Suprapubic skin (tissue), 4 donors: ENCODE measurements around the gene DSTYK. TPM values are rescaled to one million over a fixed set of nuclear protein-coding genes. Genes with fewer than 3 reads are reported as not detected.

Source experiments
- DNase-seq, 2 donors: peaks; one replicate each; pipeline ENCODE4 v3.0.0-alpha.2; 2019; ENCODE audit warnings: low spot score in 2 of 2
- H3K27ac ChIP-seq: fragments of 200-600 bp; sonication (generic); one replicate; pipeline ENCODE4 v1.5.1; 2019
- H3K27me3 ChIP-seq: fragments of 200-600 bp; sonication (generic); one replicate; pipeline ENCODE4 v1.5.1; 2019
- H3K36me3 ChIP-seq: fragments of 200-600 bp; sonication (generic); one replicate; pipeline ENCODE4 v1.5.1; 2019
- H3K4me1 ChIP-seq: fragments of 200-600 bp; sonication (generic); one replicate; pipeline ENCODE4 v1.5.1; 2019
- H3K4me3 ChIP-seq: fragments of 200-600 bp; sonication (generic); one replicate; pipeline ENCODE4 v1.5.1; 2019; ENCODE audit warnings: mild to moderate bottlenecking
- H3K9me3 ChIP-seq: fragments of 200-600 bp; sonication (generic); one replicate; pipeline ENCODE4 v1.5.1; 2019
- EP300 ChIP-seq: sonication (generic); formaldehyde crosslinking; IDR thresholded peaks from one replicate; pipeline ENCODE4 v1.6.1; 2017; ENCODE audit warnings: antibody characterized with exemption
- POLR2A ChIP-seq, 2 donors: fragments of 450-650 bp; IDR thresholded peaks; one replicate each; pipeline ENCODE4 v1.6.1; 2017; ENCODE audit warnings: antibody characterized with exemption in 2 of 2, mild to moderate bottlenecking in 2 of 2, moderate library complexity in 2 of 2
- POLR2AphosphoS5 ChIP-seq, 3 donors: sonication (generic); formaldehyde crosslinking; IDR thresholded peaks; one replicate each; pipeline ENCODE4 v1.6.1; 2017; ENCODE audit warnings: antibody characterized with exemption in 3 of 3
- WGBS: methylation state at CpG from one replicate; pipeline ENCODE4 v1.1.5; 2018; 5-methylcytosine and 5-hydroxymethylcytosine counted together
- total RNA-seq, 4 donors: library from RNA; depleted of rRNA; stranded (reverse); fragments of >200 nt; gene quantifications; one replicate each; pipeline ENCODE4 v1.1.0, GENCODE V29; 2016
- TF ChIP-seq, protein P1 (sequence below), 2 donors: fragments of 200-600 bp in 1 of 2; fragments of 450-650 bp in 1 of 2; sonication (generic) in 1 of 2; IDR thresholded peaks; one replicate each; pipeline ENCODE4 v1.5.1; 2016 to 2019; ENCODE audit warnings: antibody characterized with exemption in 2 of 2, mild to moderate bottlenecking in 1 of 2, moderate library complexity in 1 of 2

DSTYK gene
- total RNA-seq, 4 donors from 2014 or later, result 12.3 to 19.5 (median 17.4) TPM

DNA sequence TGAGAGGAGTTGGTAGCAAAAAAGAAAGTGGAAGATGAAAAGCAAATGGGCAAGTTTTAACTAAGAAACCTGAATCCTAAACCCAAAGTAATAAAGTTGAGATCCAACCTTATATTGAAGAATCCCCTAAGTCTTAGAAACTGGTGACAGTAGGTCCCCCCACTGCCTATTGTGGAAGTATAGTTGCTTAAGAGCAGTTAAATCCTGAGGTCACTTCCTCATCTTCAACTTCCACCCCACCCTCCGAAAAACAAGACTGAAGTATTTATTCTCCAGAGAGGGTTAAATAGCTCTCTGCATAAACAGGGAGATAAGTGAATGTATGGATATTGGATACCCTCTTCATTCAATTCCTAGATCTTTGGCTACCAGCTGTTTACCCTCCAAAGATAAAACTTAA lies 3.3 kb upstream of the DSTYK start:
- TF ChIP-seq POLR2A (IDR thresholded peaks at IDR 0.05), result no peak
- no peak for TF ChIP-seq EP300
- TF ChIP-seq, protein P1, sequence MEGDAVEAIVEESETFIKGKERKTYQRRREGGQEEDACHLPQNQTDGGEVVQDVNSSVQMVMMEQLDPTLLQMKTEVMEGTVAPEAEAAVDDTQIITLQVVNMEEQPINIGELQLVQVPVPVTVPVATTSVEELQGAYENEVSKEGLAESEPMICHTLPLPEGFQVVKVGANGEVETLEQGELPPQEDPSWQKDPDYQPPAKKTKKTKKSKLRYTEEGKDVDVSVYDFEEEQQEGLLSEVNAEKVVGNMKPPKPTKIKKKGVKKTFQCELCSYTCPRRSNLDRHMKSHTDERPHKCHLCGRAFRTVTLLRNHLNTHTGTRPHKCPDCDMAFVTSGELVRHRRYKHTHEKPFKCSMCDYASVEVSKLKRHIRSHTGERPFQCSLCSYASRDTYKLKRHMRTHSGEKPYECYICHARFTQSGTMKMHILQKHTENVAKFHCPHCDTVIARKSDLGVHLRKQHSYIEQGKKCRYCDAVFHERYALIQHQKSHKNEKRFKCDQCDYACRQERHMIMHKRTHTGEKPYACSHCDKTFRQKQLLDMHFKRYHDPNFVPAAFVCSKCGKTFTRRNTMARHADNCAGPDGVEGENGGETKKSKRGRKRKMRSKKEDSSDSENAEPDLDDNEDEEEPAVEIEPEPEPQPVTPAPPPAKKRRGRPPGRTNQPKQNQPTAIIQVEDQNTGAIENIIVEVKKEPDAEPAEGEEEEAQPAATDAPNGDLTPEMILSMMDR (IDR thresholded peaks at IDR 0.05), result no peak
- no peak for TF ChIP-seq POLR2AphosphoS5 (IDR thresholded peaks at IDR 0.05)
- Histone ChIP-seq H3K27ac (no peak overlapping the region), H3K4me1 (peaks cover 13% of the 10 kb centered on the region), H3K27me3 (no peaks in the 10 kb centered on the region), H3K9me3 (no peaks in the 10 kb centered on the region), H3K36me3 (no peaks in the 10 kb centered on the region), H3K4me3 (no peak overlapping the region)
- DNase-seq, result no peak
- WGBS, result 75% methylated on average over 1 of the region's 1 CpG

DNA sequence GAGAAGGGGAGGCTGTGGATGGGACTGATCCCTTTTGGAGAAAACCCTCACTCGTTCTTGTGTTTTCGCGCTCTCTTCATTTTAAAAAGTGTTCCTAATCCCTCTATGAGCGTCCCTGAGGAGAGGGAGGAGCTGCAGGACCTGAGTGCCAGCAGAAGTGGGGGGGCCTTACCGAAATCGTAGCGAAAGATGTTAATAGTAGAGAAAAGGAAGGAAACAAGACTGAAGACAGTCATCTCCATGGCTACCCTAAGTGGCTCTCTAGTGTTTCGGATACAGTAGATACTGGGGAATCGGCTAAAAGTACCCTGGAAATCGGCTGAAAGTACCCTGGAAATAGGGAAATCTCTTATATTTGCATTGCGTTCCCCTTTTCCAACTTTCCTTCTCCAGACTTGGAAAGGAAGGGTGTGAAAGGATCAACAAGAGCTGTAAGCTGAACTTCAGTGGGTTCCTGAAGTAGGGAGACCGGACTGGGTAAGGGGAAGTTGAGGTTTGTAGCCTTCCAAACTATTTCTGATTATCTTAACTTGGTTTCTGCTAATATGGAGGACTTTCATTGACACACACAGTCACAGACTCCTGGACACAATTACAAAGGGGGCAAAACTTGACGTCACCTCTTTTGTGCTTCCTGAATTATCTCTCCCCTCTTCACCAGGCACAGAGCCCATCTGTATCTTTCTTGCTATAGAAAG lies 486 bp upstream of the DSTYK start:
- Histone ChIP-seq H3K4me3 (peak overlapping the region; percentile 89), H3K27ac (peak overlapping the region; percentile 96), H3K9me3 (no peaks in the 10 kb centered on the region), H3K27me3 (no peaks in the 10 kb centered on the region), H3K36me3 (no peaks in the 10 kb centered on the region), H3K4me1 (peaks cover 28% of the 10 kb centered on the region)
- DNase-seq, result no peak
- 46% methylated on average over 13 of the region's 13 CpGs for WGBS
- no peak for TF ChIP-seq POLR2AphosphoS5 (IDR thresholded peaks at IDR 0.05)
- no peak for TF ChIP-seq EP300
- TF ChIP-seq, protein P1 (IDR thresholded peaks at IDR 0.05), result no peak
- no peak for TF ChIP-seq POLR2A (IDR thresholded peaks at IDR 0.05)

DNA sequence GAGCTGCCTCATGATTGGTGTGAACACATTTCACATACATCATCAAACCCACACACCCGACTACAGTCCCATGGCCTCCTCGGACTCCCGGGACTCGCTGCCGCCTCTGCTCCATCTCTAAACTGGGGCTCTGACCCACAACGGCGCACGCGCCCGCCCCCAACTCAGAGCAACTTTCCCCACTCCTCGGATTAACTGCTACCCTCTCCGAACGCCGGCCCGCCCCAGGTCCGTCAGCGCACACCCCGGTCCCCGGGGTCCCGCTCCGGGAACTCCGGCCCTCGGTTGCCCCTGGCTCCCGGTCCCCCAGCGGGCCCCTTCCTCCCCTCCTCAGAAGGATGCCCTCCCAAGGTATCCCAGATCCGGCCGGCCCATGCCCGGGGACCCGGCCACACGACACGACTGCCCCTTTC lies 740 bp downstream of the DSTYK start:
- Histone ChIP-seq H3K36me3 (no peaks in the 10 kb centered on the region), H3K27me3 (no peaks in the 10 kb centered on the region), H3K4me1 (peaks cover 28% of the 10 kb centered on the region), H3K9me3 (no peaks in the 10 kb centered on the region), H3K4me3 (peak overlapping the region; percentile 89), H3K27ac (peak overlapping the region; percentile 96)
- DNase-seq, result peak in 1 of 2 donors; percentile 74
- WGBS, result under 1% methylated on average over 30 of the region's 31 CpGs
- TF ChIP-seq POLR2AphosphoS5 (IDR thresholded peaks at IDR 0.05) (no peak), EP300 (no peak), POLR2A (IDR thresholded peaks at IDR 0.05) (no peak)
- TF ChIP-seq, protein P1 (IDR thresholded peaks at IDR 0.05), result no peak

DNA sequence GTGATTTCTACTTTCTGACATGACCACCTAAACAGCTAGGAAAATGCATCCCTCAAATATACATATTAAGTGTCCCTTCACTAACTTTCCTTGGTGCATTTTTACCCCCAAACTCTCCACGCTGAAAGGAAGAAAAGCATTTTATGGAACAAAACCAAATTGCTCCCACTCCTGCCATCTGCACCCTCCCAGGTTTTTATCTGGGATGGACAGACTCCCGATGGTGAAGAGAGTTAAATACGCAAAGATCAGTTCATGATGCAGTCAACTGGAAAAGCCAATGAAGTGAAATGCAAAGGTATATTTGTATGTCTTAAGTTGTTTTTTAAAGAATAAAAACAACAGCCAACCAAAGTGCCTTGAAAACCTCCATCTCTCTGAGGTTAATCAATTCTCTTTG lies 2.7 kb downstream of the DSTYK start:
- TF ChIP-seq, protein P1 (IDR thresholded peaks at IDR 0.05), result no peak
- no peak for TF ChIP-seq EP300
- TF ChIP-seq POLR2AphosphoS5 (IDR thresholded peaks at IDR 0.05), result no peak
- TF ChIP-seq POLR2A (IDR thresholded peaks at IDR 0.05), result no peak
- WGBS, result 94% methylated on average over 3 of the region's 3 CpGs
- H3K4me3 ChIP-seq, result no peak overlapping the region
- no peaks in the 10 kb centered on the region for H3K36me3 ChIP-seq
- no peaks in the 10 kb centered on the region for H3K27me3 ChIP-seq
- no peak for DNase-seq
- peaks cover 30% of the 10 kb centered on the region for H3K4me1 ChIP-seq
- H3K9me3 ChIP-seq, result no peaks in the 10 kb centered on the region
- H3K27ac ChIP-seq, result no peak overlapping the region

DNA sequence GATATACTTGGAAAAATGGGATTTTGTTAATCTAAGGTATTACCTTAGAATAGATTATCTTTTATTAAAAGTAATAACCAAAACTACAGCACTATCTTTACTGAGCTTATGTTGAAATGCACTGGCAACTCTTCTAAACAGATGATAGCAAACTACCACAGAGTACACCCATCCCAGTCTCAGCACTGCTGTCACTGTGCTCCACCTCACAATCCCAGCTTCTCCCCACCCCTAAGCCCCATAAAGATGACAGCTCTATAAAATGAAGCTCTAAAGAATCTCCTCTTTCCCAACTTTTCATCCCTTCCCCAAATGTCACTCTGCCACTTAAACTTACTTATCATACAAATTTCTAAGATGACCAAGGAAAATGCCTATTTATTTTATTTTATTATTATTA lies 6.4 kb downstream of the DSTYK start:
- no peak overlapping the region for H3K4me3 ChIP-seq
- H3K9me3 ChIP-seq, result no peaks in the 10 kb centered on the region
- no peak for TF ChIP-seq EP300
- TF ChIP-seq POLR2A (IDR thresholded peaks at IDR 0.05), result no peak
- TF ChIP-seq, protein P1 (IDR thresholded peaks at IDR 0.05), result no peak
- TF ChIP-seq POLR2AphosphoS5 (IDR thresholded peaks at IDR 0.05), result no peak
- no peaks in the 10 kb centered on the region for H3K27me3 ChIP-seq
- DNase-seq, result no peak
- H3K4me1 ChIP-seq, result peaks cover 30% of the 10 kb centered on the region
- H3K27ac ChIP-seq, result no peak overlapping the region
- no peaks in the 10 kb centered on the region for H3K36me3 ChIP-seq
